GM10248 (cell line): ENCODE results near the gene ABLIM1.

ENCODE experiments used
- CTCF ChIA-PET: fragments of 300-600 bp; sonication (Branson Sonifier 250); formaldehyde crosslinking; extraction: SDS; loops from one replicate; lab custom pipeline; 2021; ENCODE audit warnings: antibody characterized with exemption; lab: Yijun Ruan, JAX
- POLR2A ChIA-PET: fragments of 350-650 bp; sonication (Branson Sonifier 250); formaldehyde crosslinking; extraction: SDS; loops from one replicate; lab custom pipeline; 2020; ENCODE audit warnings: antibody characterized with exemption; lab: Yijun Ruan, JAX
- DNase-seq: peaks from one replicate; pipeline ENCODE4 v3.0.0; 2012; ENCODE audit errors: extremely low spot score
- CTCF ChIP-seq: IDR thresholded peaks from 2 replicates; pipeline ENCODE4 v1.5.1; 2012; ENCODE audit warnings: mild to moderate bottlenecking, low read depth; ENCODE audit errors: extremely low read depth, missing control alignments, control extremely low read depth

ABLIM1 gene

GRCh38 chr10:114521255-114521654 lies 136.8 kb downstream of the ABLIM1 start:
- TF ChIP-seq CTCF: no peak
- ChIA-PET CTCF (interaction anchor here (1.0 to 7.7 kb wide), 6 partner anchors 10 to 218 kb away, joined by 3 to 66 read pairs (median 9); no protein-coding TSS in a partner anchor), POLR2A (no interaction called here)
- no peak for DNase-seq

GRCh38 chr10:114520453-114520852 lies 137.6 kb downstream of the ABLIM1 start:
- POLR2A ChIA-PET: interaction anchor here (1.3 kb wide), 1 partner anchor 23 kb away, joined by 4 read pairs; no protein-coding TSS in a partner anchor
- CTCF ChIA-PET: interaction anchor here (1.0 to 7.7 kb wide), 5 partner anchors 10 to 22 kb away, joined by 3 to 66 read pairs (median 13); no protein-coding TSS in a partner anchor
- TF ChIP-seq CTCF: no peak
- no peak for DNase-seq

- ChIA-PET POLR2A (interaction anchor here (1.3 kb wide), 1 partner anchor 23 kb away, joined by 4 read pairs; no protein-coding TSS in a partner anchor), CTCF (interaction anchor here (1.5 to 7.7 kb wide), 5 partner anchors 10 to 48 kb away, joined by 4 to 66 read pairs (median 19); no protein-coding TSS in a partner anchor)
- DNase-seq: no peak
- no peak for TF ChIP-seq CTCF
Measured at GRCh38 chr10:114519756-114520293, 138.2 kb downstream of the ABLIM1 start.

GRCh38 chr10:114519306-114519669 lies 138.8 kb downstream of the ABLIM1 start:
- TF ChIP-seq CTCF: no peak
- ChIA-PET POLR2A (no interaction called here), CTCF (interaction anchor here (0.9 to 7.7 kb wide), 8 partner anchors 8 to 48 kb away, joined by 3 to 66 read pairs (median 8); no protein-coding TSS in a partner anchor)
- DNase-seq: no peak

GRCh38 chr10:114518401-114519305 lies 139.4 kb downstream of the ABLIM1 start:
- CTCF ChIA-PET: interaction anchor here (0.9 to 7.7 kb wide), 10 partner anchors 8 to 47 kb away, joined by 3 to 66 read pairs (median 4); no protein-coding TSS in a partner anchor

More at GRCh38 chr10:114518401-114519305, 139.4 kb downstream of the ABLIM1 start:
- DNase-seq: no peak
- POLR2A ChIA-PET: interaction anchor here (0.6 kb wide), 1 partner anchor 1835 kb away, joined by 5 read pairs; no protein-coding TSS in a partner anchor
- no peak for TF ChIP-seq CTCF
